SK-N-SH treated with all-trans-retinoic acid at 6 μM for 48 hours (cell line): ENCODE results near the gene SPG11.

Source experiments
- ATAC-seq: fragments of 200-7000 bp; cut with Tn5 transposase; 3 replicates; pipeline ENCODE4 v1.9.1; 2020; ENCODE audit warnings: mild to moderate bottlenecking, moderate library complexity
- ARNTL ChIP-seq: fragments of 450-650 bp; formaldehyde crosslinking; IDR thresholded peaks from 2 replicates; pipeline ENCODE4 v1.5.0; 2020; ENCODE audit warnings: low read depth, mild to moderate bottlenecking, moderate library complexity, borderline replicate concordance
- BACH2 ChIP-seq: fragments of 250-450 bp; sonication (Bioruptor Pico); IDR thresholded peaks from 2 replicates; pipeline ENCODE4 v1.9.0; 2021; ENCODE audit warnings: mild to moderate bottlenecking, borderline replicate concordance
- CREB5 ChIP-seq: fragments of 250-450 bp; sonication (Bioruptor Pico); IDR thresholded peaks from 2 replicates; pipeline ENCODE4 v1.5.1; 2020; ENCODE audit warnings: low read depth, mild to moderate bottlenecking, moderate library complexity
- CSDC2 ChIP-seq: fragments of 250-450 bp; sonication (Bioruptor Pico); IDR thresholded peaks from 2 replicates; pipeline ENCODE4 v1.5.0; 2020; ENCODE audit warnings: mild to moderate bottlenecking, moderate library complexity
- CSRNP3 ChIP-seq: fragments of 250-450 bp; sonication (Bioruptor Pico); IDR thresholded peaks from 2 replicates; pipeline ENCODE4 v1.5.1; 2021; ENCODE audit warnings: mild to moderate bottlenecking, moderate library complexity
- ESRRG ChIP-seq: fragments of 250-450 bp; sonication (Bioruptor Pico); IDR thresholded peaks from 2 replicates; pipeline ENCODE4 v1.6.1; 2021; ENCODE audit warnings: mild to moderate bottlenecking
- GLIS3 ChIP-seq: fragments of 250-450 bp; sonication (Bioruptor Pico); IDR thresholded peaks from 2 replicates; pipeline ENCODE4 v1.5.0; 2020; ENCODE audit warnings: mild to moderate bottlenecking, moderate library complexity
- ISL1 ChIP-seq: fragments of 250-450 bp; sonication (Bioruptor Pico); IDR thresholded peaks from 2 replicates; pipeline ENCODE4 v2.1.2; 2022; ENCODE audit warnings: mild to moderate bottlenecking, moderate library complexity
- OSR1 ChIP-seq: fragments of 250-450 bp; sonication (Bioruptor Pico); IDR thresholded peaks from 2 replicates; pipeline ENCODE4 v1.8.0; 2022; ENCODE audit warnings: moderate library complexity, mild to moderate bottlenecking, inconsistent platforms
- PATZ1 ChIP-seq: fragments of 250-450 bp; sonication (Bioruptor Pico); IDR thresholded peaks from 2 replicates; pipeline ENCODE4 v1.8.0; 2020; ENCODE audit warnings: mild to moderate bottlenecking, moderate library complexity, borderline replicate concordance
- POU6F1 ChIP-seq: fragments of 250-450 bp; sonication (Bioruptor Pico); IDR thresholded peaks from 2 replicates; pipeline ENCODE4 v1.8.0; 2021; ENCODE audit warnings: low read depth, mild to moderate bottlenecking, moderate library complexity, borderline replicate concordance
- PPARA ChIP-seq: fragments of 250-450 bp; sonication (Bioruptor Pico); IDR thresholded peaks from 2 replicates; pipeline ENCODE4 v1.5.0; 2020; ENCODE audit warnings: mild to moderate bottlenecking, borderline replicate concordance
- RARB ChIP-seq: fragments of 250-450 bp; sonication (Bioruptor Pico); IDR thresholded peaks from 2 replicates; pipeline ENCODE4 v1.8.0; 2021; ENCODE audit warnings: mild to moderate bottlenecking, moderate library complexity
- TCF4 ChIP-seq: fragments of 250-450 bp; sonication (Bioruptor Pico); IDR thresholded peaks from 2 replicates; pipeline ENCODE4 v1.8.0; 2021; ENCODE audit warnings: mild to moderate bottlenecking, moderate library complexity, borderline replicate concordance
- TOX ChIP-seq: fragments of 250-450 bp; sonication (Bioruptor Pico); IDR thresholded peaks from 2 replicates; pipeline ENCODE4 v1.8.0; 2021; ENCODE audit warnings: mild to moderate bottlenecking, moderate library complexity, borderline replicate concordance
- TSHZ2 ChIP-seq: fragments of 250-450 bp; sonication (Bioruptor Pico); IDR thresholded peaks from 2 replicates; pipeline ENCODE4 v1.5.0; 2020; ENCODE audit warnings: mild to moderate bottlenecking, moderate library complexity
- ZC3H10 ChIP-seq: fragments of 250-450 bp; sonication (Bioruptor Pico); IDR thresholded peaks from 2 replicates; pipeline ENCODE4 v1.5.1; 2021; ENCODE audit warnings: mild to moderate bottlenecking, moderate library complexity
- ZFP3 ChIP-seq: fragments of 250-450 bp; sonication (Bioruptor Pico); IDR thresholded peaks from 2 replicates; pipeline ENCODE4 v1.5.0; 2020; ENCODE audit warnings: mild to moderate bottlenecking, moderate library complexity
- ZFP30 ChIP-seq: fragments of 450-650 bp; formaldehyde crosslinking; IDR thresholded peaks from 2 replicates; pipeline ENCODE4 v1.5.0; 2022; ENCODE audit warnings: mild to moderate bottlenecking, moderate library complexity
- ZNF565 ChIP-seq: fragments of 450-650 bp; formaldehyde crosslinking; conservative IDR thresholded peaks from 2 replicates; pipeline ENCODE4 v1.5.0; 2020; ENCODE audit warnings: low read depth, mild to moderate bottlenecking, moderate library complexity
- ZNF70 ChIP-seq: fragments of 450-650 bp; formaldehyde crosslinking; IDR thresholded peaks from 2 replicates; pipeline ENCODE4 v1.5.0; 2020; ENCODE audit warnings: mild to moderate bottlenecking, moderate library complexity
- ZNF8 ChIP-seq: fragments of 450-650 bp; formaldehyde crosslinking; IDR thresholded peaks from 2 replicates; pipeline ENCODE4 v1.5.0; 2020; ENCODE audit warnings: mild to moderate bottlenecking, moderate library complexity

SPG11 gene

GRCh38 chr15:44698641-44699040 is 35.2 kb upstream of the SPG11 start:
- TF ChIP-seq POU6F1 (CRISPR knock-in tag) (no peak), CSDC2 (no peak), ARNTL (no peak), TCF4 (CRISPR knock-in tag) (no peak), CSRNP3 (CRISPR knock-in tag) (no peak), ZNF8 (CRISPR knock-in tag) (no peak), TOX (no peak), ESRRG (CRISPR knock-in tag) (no peak), ZNF565 (CRISPR knock-in tag) (no peak), RARB (CRISPR knock-in tag) (no peak), GLIS3 (CRISPR knock-in tag) (no peak), ZNF70 (no peak), PPARA (CRISPR knock-in tag) (no peak), ZFP3 (no peak), BACH2 (CRISPR knock-in tag) (no peak)
- no peak for ATAC-seq

GRCh38 chr15:44697014-44697413 is 33.6 kb upstream of the SPG11 start:
- TF ChIP-seq BACH2 (CRISPR knock-in tag): no peak
- no peak for TF ChIP-seq GLIS3 (CRISPR knock-in tag)
- TF ChIP-seq TSHZ2 (CRISPR knock-in tag): no peak
- TF ChIP-seq OSR1 (CRISPR knock-in tag): no peak
- no peak for TF ChIP-seq CREB5 (CRISPR knock-in tag)
- no peak for TF ChIP-seq ZFP30 (CRISPR knock-in tag)
- TF ChIP-seq TOX: no peak
- TF ChIP-seq PPARA (CRISPR knock-in tag): no peak
- no peak for TF ChIP-seq ESRRG (CRISPR knock-in tag)
- no peak for TF ChIP-seq CSDC2
- TF ChIP-seq POU6F1 (CRISPR knock-in tag): no peak
- no peak for TF ChIP-seq TCF4 (CRISPR knock-in tag)
- TF ChIP-seq ZNF8 (CRISPR knock-in tag): no peak
- TF ChIP-seq ZFP3: no peak
- TF ChIP-seq ZC3H10 (CRISPR knock-in tag): no peak
- no peak for TF ChIP-seq RARB (CRISPR knock-in tag)
- no peak for TF ChIP-seq PATZ1 (CRISPR knock-in tag)
- TF ChIP-seq ISL1 (CRISPR knock-in tag): no peak
- TF ChIP-seq ARNTL: no peak
- no peak for TF ChIP-seq ZNF565 (CRISPR knock-in tag)
- TF ChIP-seq, all 23 proteins: peak for 0
- ATAC-seq: no peak
